ENCODE data around the gene SAMD10. TPM values are rescaled to one million over a fixed set of nuclear protein-coding genes. Genes with fewer than 3 reads are reported as not detected.

SAMD10 gene
- total RNA-seq, 1 donor: 1.3 TPM

- TF ChIP-seq CTCF (IDR thresholded peaks at IDR 0.05; ENCODE audit: insufficient read depth, low read depth, low read length): no peak
- no peak overlapping the region for H3K4me3 ChIP-seq (ENCODE audit: low read depth, low read length)
- peak; percentile 86 for DNase-seq (ENCODE audit: low read depth)
These were observed 31.3 kb upstream of the SAMD10 start for GRCh38 chr20:64010711-64011237.

GRCh38 chr20:64009811-64010387 lies 30.5 kb upstream of the SAMD10 start:
- peak; percentile 57 for DNase-seq (ENCODE audit: low read depth)
- TF ChIP-seq CTCF (IDR thresholded peaks at IDR 0.05; ENCODE audit: insufficient read depth, low read depth, low read length): no peak
- no peak overlapping the region for H3K4me3 ChIP-seq (ENCODE audit: low read depth, low read length)

GRCh38 chr20:64006902-64007301 lies 27.5 kb upstream of the SAMD10 start:
- no peak for TF ChIP-seq CTCF (IDR thresholded peaks at IDR 0.05; ENCODE audit: insufficient read depth, low read depth, low read length)
- H3K4me3 ChIP-seq (ENCODE audit: low read depth, low read length): no peak overlapping the region
- DNase-seq (ENCODE audit: low read depth): no peak

GRCh38 chr20:64006490-64006889 lies 27.0 kb upstream of the SAMD10 start:
- no peak for TF ChIP-seq CTCF (IDR thresholded peaks at IDR 0.05; ENCODE audit: insufficient read depth, low read depth, low read length)
- DNase-seq (ENCODE audit: low read depth): no peak
- no peak overlapping the region for H3K4me3 ChIP-seq (ENCODE audit: low read depth, low read length)

GRCh38 chr20:64005394-64005793 lies 26.0 kb upstream of the SAMD10 start:
- DNase-seq (ENCODE audit: low read depth): peak; percentile 62
- H3K4me3 ChIP-seq (ENCODE audit: low read depth, low read length): no peak overlapping the region
- no peak for TF ChIP-seq CTCF (IDR thresholded peaks at IDR 0.05; ENCODE audit: insufficient read depth, low read depth, low read length)

GRCh38 chr20:64003960-64004725 lies 24.7 kb upstream of the SAMD10 start:
- H3K4me3 ChIP-seq (ENCODE audit: low read depth, low read length): no peak overlapping the region
- DNase-seq (ENCODE audit: low read depth): peak; percentile 38
- TF ChIP-seq CTCF (IDR thresholded peaks at IDR 0.05; ENCODE audit: insufficient read depth, low read depth, low read length): no peak
